Measurements from ENCODE around the gene DIDO1. TPM values are rescaled to one million over a fixed set of nuclear protein-coding genes. Genes with fewer than 3 reads are reported as not detected.

DIDO1 gene
- total and polyA plus RNA-seq, 2 of the 4 experiments (the other 2 are of a cell fraction): 21.8 to 28.1 TPM

GRCh38 chr20:62929051-62929538 is 2.8 kb upstream of the DIDO1 start:
- intact Hi-C loops (cut with micrococcal nuclease) (no loop called here), dilution Hi-C loops (cut with HindIII; ENCODE audit: low sequenced_read_pairs, unreplicated experiment) (no loop called here), in situ Hi-C loops (cut with MboI; ENCODE audit: low sequenced_read_pairs) (no loop called here)
- no peak overlapping the region for H4K91ac ChIP-seq (ENCODE audit: insufficient read depth, low read depth, low read length)
- no peaks in the 10 kb centered on the region for H3K9me3 ChIP-seq (ENCODE audit: control insufficient read depth, insufficient read depth, low read length)
- POLR2A ChIA-PET (ENCODE audit: unreplicated experiment): no interaction called here
- no peak overlapping the region; the same call in 1 of the 2 replicates for H3K56ac ChIP-seq (ENCODE audit: extremely low read depth, insufficient read depth, low read length)
- no TSS peak for BruUV-seq (replicated peaks)
- no peak overlapping the region for H2BK20ac ChIP-seq (ENCODE audit: low read depth, low read length)
- H3K18ac ChIP-seq (ENCODE audit: low read depth, low read length): no peak overlapping the region
- H2AK5ac ChIP-seq (ENCODE audit: low read depth, low read length): no peak overlapping the region
- peak overlapping the region; percentile 95 for H2AK9ac ChIP-seq (replicated peaks; ENCODE audit: low read depth, low read length, poor library complexity)
- H2BK120ac ChIP-seq (ENCODE audit: low read depth, low read length): no peak overlapping the region
- TF ChIP-seq MAZ (IDR thresholded peaks at IDR 0.05; ENCODE audit: borderline replicate concordance, low read depth, low read length) (peak; percentile 54; the same call in 1 of the 2 replicates), MAFK (IDR thresholded peaks at IDR 0.05; ENCODE audit: low read depth, low read length) (no peak)
- TF ChIP-seq, protein P1, sequence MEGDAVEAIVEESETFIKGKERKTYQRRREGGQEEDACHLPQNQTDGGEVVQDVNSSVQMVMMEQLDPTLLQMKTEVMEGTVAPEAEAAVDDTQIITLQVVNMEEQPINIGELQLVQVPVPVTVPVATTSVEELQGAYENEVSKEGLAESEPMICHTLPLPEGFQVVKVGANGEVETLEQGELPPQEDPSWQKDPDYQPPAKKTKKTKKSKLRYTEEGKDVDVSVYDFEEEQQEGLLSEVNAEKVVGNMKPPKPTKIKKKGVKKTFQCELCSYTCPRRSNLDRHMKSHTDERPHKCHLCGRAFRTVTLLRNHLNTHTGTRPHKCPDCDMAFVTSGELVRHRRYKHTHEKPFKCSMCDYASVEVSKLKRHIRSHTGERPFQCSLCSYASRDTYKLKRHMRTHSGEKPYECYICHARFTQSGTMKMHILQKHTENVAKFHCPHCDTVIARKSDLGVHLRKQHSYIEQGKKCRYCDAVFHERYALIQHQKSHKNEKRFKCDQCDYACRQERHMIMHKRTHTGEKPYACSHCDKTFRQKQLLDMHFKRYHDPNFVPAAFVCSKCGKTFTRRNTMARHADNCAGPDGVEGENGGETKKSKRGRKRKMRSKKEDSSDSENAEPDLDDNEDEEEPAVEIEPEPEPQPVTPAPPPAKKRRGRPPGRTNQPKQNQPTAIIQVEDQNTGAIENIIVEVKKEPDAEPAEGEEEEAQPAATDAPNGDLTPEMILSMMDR (conservative IDR thresholded peaks at IDR 0.05; ENCODE audit: low read depth, low read length): no peak
- H4K5ac ChIP-seq (ENCODE audit: low read depth, low read length): peak overlapping the region; percentile 41; the same call in 1 of the 2 replicates
- H2AFZ ChIP-seq (replicated peaks; ENCODE audit: low read length, poor library complexity): peak overlapping the region; percentile 85
- H3K4me1 ChIP-seq (ENCODE audit: control insufficient read depth, insufficient read depth, low read length): peaks cover 17% of the 10 kb centered on the region
- no peak overlapping the region for H3K23ac ChIP-seq (ENCODE audit: low read depth, low read length)
- H3K4me3 ChIP-seq (ENCODE audit: insufficient read depth, low read depth, low read length): peak overlapping the region; percentile 51
- H4K20me1 ChIP-seq (ENCODE audit: insufficient read depth, low read length): peaks cover 69% of the 10 kb centered on the region
- peak overlapping the region; percentile 26; the same call in 1 of the 2 replicates for H3K4ac ChIP-seq (ENCODE audit: low read depth, low read length)
- H3K14ac ChIP-seq (replicated peaks; ENCODE audit: low read depth, low read length): no peak overlapping the region
- peaks cover 21% of the 10 kb centered on the region for H3K9me1 ChIP-seq (ENCODE audit: insufficient read depth, low read length)
- H3K36me3 ChIP-seq (ENCODE audit: control insufficient read depth, insufficient read depth, low read length): peaks cover 4% of the 10 kb centered on the region
- H3K9ac ChIP-seq (ENCODE audit: low read depth, low read length): peak overlapping the region; percentile 83
- H4K8ac ChIP-seq (ENCODE audit: low read depth in 2 of 2, low read length in 2 of 2): peak overlapping the region in 1 of 2 experiments; percentile 67; a peak in 2 of 4 replicates
- peaks cover 10 to 63% of the 10 kb centered on the region in 2 experiments for H3K79me1 ChIP-seq (ENCODE audit: low read depth in 1 of 2, low read length in 2 of 2)
- CTCF ChIA-PET: no interaction called here
- H3K27me3 ChIP-seq (ENCODE audit: control insufficient read depth, insufficient read depth, low read length): no peaks in the 10 kb centered on the region
- DNase-seq: peak; percentile 58
- H2BK5ac ChIP-seq (ENCODE audit: low read depth, low read length, poor library complexity, severe bottlenecking): peak overlapping the region; percentile 37
- H2BK15ac ChIP-seq (ENCODE audit: low read depth, low read length): no peak overlapping the region
- WGBS, 2 experiments (ENCODE audit: extremely low coverage in 2 of 2, insufficient read length in 1 of 2): no CpG with 5 or more reads among the region's 44 CpGs
- peak overlapping the region; percentile 87 for H3K4me2 ChIP-seq (ENCODE audit: low read depth, low read length)
- peak; percentile 76 for ATAC-seq (ENCODE audit: low read depth)
- peak overlapping the region; percentile 76 for H3K27ac ChIP-seq (ENCODE audit: insufficient read depth, low read length)

Measured in IMR-90 (cell line).